GM21723 (cell line): ENCODE data around the gene RUNX1.
"Not testable (repeated sequence)": the region's sequence is repeated elsewhere in the genome, so short reads cannot be mapped to it uniquely, and the experiment has no call there.

Experiments used
- ATAC-seq: cut with Tn5 transposase; IDR thresholded peaks from one replicate; pipeline ENCODE4 v1.9.1; 2021; ENCODE audit warnings: mild to moderate bottlenecking, moderate library complexity; ENCODE audit not compliant: unreplicated experiment

RUNX1 gene

GRCh38 chr21:34994766-34995631, 54.1 kb downstream of the RUNX1 start:
- no peak for ATAC-seq

- not testable (repeated sequence) for ATAC-seq
Measured at GRCh38 chr21:34993521-34993921, 55.6 kb downstream of the RUNX1 start.

- ATAC-seq: no peak
Measured at GRCh38 chr21:34992736-34993398, 56.2 kb downstream of the RUNX1 start.

- no peak for ATAC-seq
Measured at GRCh38 chr21:34992180-34992579, 56.9 kb downstream of the RUNX1 start.

GRCh38 chr21:34991366-34991957, 57.6 kb downstream of the RUNX1 start:
- ATAC-seq: no peak

- ATAC-seq: no peak
Measured at GRCh38 chr21:34990842-34991241, 58.3 kb downstream of the RUNX1 start.

- no peak for ATAC-seq
Measured at GRCh38 chr21:34989337-34990151, 59.6 kb downstream of the RUNX1 start.

- ATAC-seq: no peak
Measured at GRCh38 chr21:34988625-34989024, 60.5 kb downstream of the RUNX1 start.

- no peak for ATAC-seq
Measured at GRCh38 chr21:34988139-34988538, 61.0 kb downstream of the RUNX1 start.

- ATAC-seq: no peak
Measured at GRCh38 chr21:34987501-34988072, 61.5 kb downstream of the RUNX1 start.

GRCh38 chr21:34986561-34987500, 62.3 kb downstream of the RUNX1 start:
- peak; percentile 53 for ATAC-seq

GRCh38 chr21:34984356-34985058, 64.6 kb downstream of the RUNX1 start:
- no peak for ATAC-seq

- ATAC-seq: no peak
Measured at GRCh38 chr21:34983680-34984086, 65.4 kb downstream of the RUNX1 start.

- no peak for ATAC-seq
Measured at GRCh38 chr21:34981791-34982190, 67.3 kb downstream of the RUNX1 start.

- ATAC-seq: no peak
Measured at GRCh38 chr21:34980423-34981115, 68.5 kb downstream of the RUNX1 start.

- no peak for ATAC-seq
Measured at GRCh38 chr21:34979383-34979782, 69.7 kb downstream of the RUNX1 start.

- ATAC-seq: no peak
Measured at GRCh38 chr21:34977333-34977732, 71.8 kb downstream of the RUNX1 start.
